KG1 (cell line): Measurements from ENCODE around the gene LUM.

Experiments
- DNase-seq: peaks from one replicate; lab custom pipeline; 2025; lab: John Stamatoyannopoulos, UW

LUM gene

GRCh38 chr12:91074154-91074709, 37.1 kb downstream of the LUM start:
- no peak for DNase-seq

GRCh38 chr12:91073426-91073825, 37.9 kb downstream of the LUM start:
- no peak for DNase-seq

GRCh38 chr12:91072931-91073330, 38.4 kb downstream of the LUM start:
- no peak for DNase-seq

GRCh38 chr12:91070936-91071335, 40.4 kb downstream of the LUM start:
- no peak for DNase-seq

GRCh38 chr12:91065396-91065795, 45.9 kb downstream of the LUM start:
- no peak for DNase-seq

GRCh38 chr12:91064640-91065039, 46.7 kb downstream of the LUM start:
- DNase-seq: no peak

- DNase-seq: no peak
These were observed 50.2 kb downstream of the LUM start for GRCh38 chr12:91061091-91061490.

GRCh38 chr12:91059211-91059610, 52.1 kb downstream of the LUM start:
- DNase-seq: no peak

- no peak for DNase-seq
These were observed 52.5 kb downstream of the LUM start for GRCh38 chr12:91058786-91059185.

- no peak for DNase-seq
These were observed 53.7 kb downstream of the LUM start, which contains the start of gene KERA for GRCh38 chr12:91057368-91058165. TSS of gene KERA (minus strand) at chr12:91058024. CDS start at chr12:91056281, 1,743 bp downstream.

- DNase-seq: no peak
These were observed 54.8 kb downstream of the LUM start for GRCh38 chr12:91056488-91056887.

GRCh38 chr12:91055976-91056375, 55.3 kb downstream of the LUM start:
- no peak for DNase-seq

GRCh38 chr12:91053951-91054715, 57.2 kb downstream of the LUM start:
- DNase-seq: no peak
